ENCODE data around the gene TAS2R50.

DNA sequence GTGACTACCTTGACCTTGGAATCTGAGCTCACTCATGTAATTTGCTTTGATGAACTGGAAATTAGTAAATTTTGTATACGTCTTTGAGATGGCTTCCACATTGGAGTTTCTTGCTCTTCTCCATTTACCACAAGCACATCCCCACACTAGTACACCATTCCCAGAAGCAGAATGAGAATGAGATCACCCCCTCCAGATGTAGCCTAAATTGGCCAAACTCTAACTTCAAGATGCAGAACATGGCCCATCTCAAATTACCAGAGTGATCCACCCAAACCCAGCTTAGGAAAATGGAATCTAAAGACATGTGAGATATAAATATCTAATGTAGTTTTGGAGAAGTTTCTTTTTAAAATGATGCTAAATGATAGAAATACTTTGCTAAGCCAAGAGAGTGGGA, 20.9 kb upstream of the TAS2R50 start:
- no peak for TF ChIP-seq POLR2AphosphoS5 (IDR thresholded peaks at IDR 0.05; ENCODE audit: low read depth, low read length)
- TF ChIP-seq, protein P1, sequence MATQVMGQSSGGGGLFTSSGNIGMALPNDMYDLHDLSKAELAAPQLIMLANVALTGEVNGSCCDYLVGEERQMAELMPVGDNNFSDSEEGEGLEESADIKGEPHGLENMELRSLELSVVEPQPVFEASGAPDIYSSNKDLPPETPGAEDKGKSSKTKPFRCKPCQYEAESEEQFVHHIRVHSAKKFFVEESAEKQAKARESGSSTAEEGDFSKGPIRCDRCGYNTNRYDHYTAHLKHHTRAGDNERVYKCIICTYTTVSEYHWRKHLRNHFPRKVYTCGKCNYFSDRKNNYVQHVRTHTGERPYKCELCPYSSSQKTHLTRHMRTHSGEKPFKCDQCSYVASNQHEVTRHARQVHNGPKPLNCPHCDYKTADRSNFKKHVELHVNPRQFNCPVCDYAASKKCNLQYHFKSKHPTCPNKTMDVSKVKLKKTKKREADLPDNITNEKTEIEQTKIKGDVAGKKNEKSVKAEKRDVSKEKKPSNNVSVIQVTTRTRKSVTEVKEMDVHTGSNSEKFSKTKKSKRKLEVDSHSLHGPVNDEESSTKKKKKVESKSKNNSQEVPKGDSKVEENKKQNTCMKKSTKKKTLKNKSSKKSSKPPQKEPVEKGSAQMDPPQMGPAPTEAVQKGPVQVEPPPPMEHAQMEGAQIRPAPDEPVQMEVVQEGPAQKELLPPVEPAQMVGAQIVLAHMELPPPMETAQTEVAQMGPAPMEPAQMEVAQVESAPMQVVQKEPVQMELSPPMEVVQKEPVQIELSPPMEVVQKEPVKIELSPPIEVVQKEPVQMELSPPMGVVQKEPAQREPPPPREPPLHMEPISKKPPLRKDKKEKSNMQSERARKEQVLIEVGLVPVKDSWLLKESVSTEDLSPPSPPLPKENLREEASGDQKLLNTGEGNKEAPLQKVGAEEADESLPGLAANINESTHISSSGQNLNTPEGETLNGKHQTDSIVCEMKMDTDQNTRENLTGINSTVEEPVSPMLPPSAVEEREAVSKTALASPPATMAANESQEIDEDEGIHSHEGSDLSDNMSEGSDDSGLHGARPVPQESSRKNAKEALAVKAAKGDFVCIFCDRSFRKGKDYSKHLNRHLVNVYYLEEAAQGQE (IDR thresholded peaks at IDR 0.05; ENCODE audit: insufficient read depth in 1 of 2, low read depth in 2 of 2, low read length in 2 of 2), result no peak

All from PFSK-1 (cell line).